Activated T-cell treated with anti-CD3 and anti-CD28 coated beads for 4 hours (primary cell): ENCODE measurements around the gene OXT.
A peak's percentile ranks its signal among the peaks of the same experiment; 100 is the strongest.

Experiments used
- DNase-seq: peaks from one replicate; pipeline ENCODE4 v3.0.0-alpha.2; 2020

OXT gene

GRCh38 chr20:3115190-3116107 lies 44.0 kb downstream of the OXT start:
- DNase-seq = no peak

GRCh38 chr20:3116341-3116740 lies 44.9 kb downstream of the OXT start:
- no peak for DNase-seq

- DNase-seq = peak; percentile 22
Measured at GRCh38 chr20:3117839-3118379, 46.5 kb downstream of the OXT start.

DNA sequence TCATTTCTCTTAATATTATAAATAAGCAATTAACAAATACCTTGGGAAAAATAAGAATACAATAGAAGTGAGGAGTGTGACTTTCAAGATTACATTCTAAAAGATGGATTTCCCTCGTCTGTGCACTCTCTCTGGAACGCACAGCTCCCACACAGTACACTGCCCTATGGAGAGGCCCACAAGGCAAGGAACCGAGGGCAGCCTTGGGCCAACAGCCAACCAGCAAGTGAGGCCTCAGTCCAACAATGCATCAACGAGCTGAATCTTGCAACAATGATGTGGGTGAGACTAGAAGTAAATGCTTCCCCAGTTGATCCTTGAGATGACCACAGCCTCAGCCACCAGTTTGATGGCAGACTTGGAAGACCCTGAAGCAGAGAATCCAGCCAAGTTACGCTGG lies 47.6 kb downstream of the OXT start:
- DNase-seq = no peak

DNA sequence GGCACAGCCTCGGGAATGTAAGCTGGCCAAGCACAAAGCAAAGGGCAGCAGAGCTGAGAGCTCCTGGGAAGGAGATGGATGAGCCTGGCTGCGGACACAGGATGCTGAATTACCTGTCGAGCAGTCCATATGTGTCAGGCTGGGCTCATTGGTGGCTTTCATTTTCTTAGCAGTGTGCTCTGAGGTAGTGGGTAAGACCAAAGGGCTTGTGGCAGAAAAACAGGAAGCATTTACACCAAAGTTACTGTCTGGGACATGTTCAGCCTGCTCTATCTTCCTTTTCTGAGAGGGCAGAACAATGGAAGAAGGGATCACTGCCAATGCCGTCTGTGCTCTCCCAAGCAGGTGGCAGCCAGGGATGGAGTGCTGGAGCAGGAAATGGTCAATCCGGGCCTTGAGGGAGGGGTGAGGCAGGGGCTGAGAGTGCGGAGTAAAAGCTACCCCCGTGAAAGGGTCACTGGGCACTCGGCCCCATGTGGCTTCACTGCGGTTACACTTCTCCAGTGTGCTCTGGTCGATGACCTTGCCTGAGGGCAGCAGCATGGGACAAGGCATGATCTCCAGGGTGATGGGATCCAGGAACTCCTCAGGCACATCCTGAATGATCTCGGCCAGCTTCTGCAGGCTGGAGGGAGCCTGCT lies 50.0 kb downstream of the OXT start:
- DNase-seq = no peak
